ENCODE measurements around the gene TEX29.

Gene TEX29

GRCh38 chr13:111361873-111362648 is 41.6 kb downstream of the TEX29 start:
- no peak for TF ChIP-seq CTCF (IDR thresholded peaks at IDR 0.05; ENCODE audit: poor library complexity, severe bottlenecking)
- Histone ChIP-seq H3K9me3 (ENCODE audit: severe bottlenecking) (no peaks in the 10 kb centered on the region), H3K4me3 (ENCODE audit: severe bottlenecking) (no peak overlapping the region), H3K27me3 (ENCODE audit: insufficient read depth, poor library complexity, severe bottlenecking) (peaks cover 3% of the 10 kb centered on the region), H3K4me1 (ENCODE audit: insufficient read depth, poor library complexity, severe bottlenecking) (no peaks in the 10 kb centered on the region), H3K36me3 (ENCODE audit: low read depth) (no peaks in the 10 kb centered on the region), H3K27ac (ENCODE audit: poor library complexity, severe bottlenecking) (no peak overlapping the region)
- ATAC-seq (ENCODE audit: low read depth) (no peak), DNase-seq (ENCODE audit: low spot score) (no peak)

- TF ChIP-seq CTCF (IDR thresholded peaks at IDR 0.05; ENCODE audit: poor library complexity, severe bottlenecking): no peak
- H3K27me3 ChIP-seq (ENCODE audit: insufficient read depth, poor library complexity, severe bottlenecking): peaks cover 2% of the 10 kb centered on the region
- no peak overlapping the region for H3K27ac ChIP-seq (ENCODE audit: poor library complexity, severe bottlenecking)
- H3K4me3 ChIP-seq (ENCODE audit: severe bottlenecking): no peak overlapping the region
- H3K36me3 ChIP-seq (ENCODE audit: low read depth): no peaks in the 10 kb centered on the region
- no peaks in the 10 kb centered on the region for H3K4me1 ChIP-seq (ENCODE audit: insufficient read depth, poor library complexity, severe bottlenecking)
- H3K9me3 ChIP-seq (ENCODE audit: severe bottlenecking): no peaks in the 10 kb centered on the region
- DNase-seq (ENCODE audit: low spot score): no peak
- no peak for ATAC-seq (ENCODE audit: low read depth)
Observed at GRCh38 chr13:111363121-111363520, 42.7 kb downstream of the TEX29 start.

- H3K27me3 ChIP-seq (ENCODE audit: insufficient read depth, poor library complexity, severe bottlenecking): no peaks in the 10 kb centered on the region
- ATAC-seq (ENCODE audit: low read depth): no peak
- H3K9me3 ChIP-seq (ENCODE audit: severe bottlenecking): no peaks in the 10 kb centered on the region
- no peak overlapping the region for H3K4me3 ChIP-seq (ENCODE audit: severe bottlenecking)
- no peak for DNase-seq (ENCODE audit: low spot score)
- no peak overlapping the region for H3K27ac ChIP-seq (ENCODE audit: poor library complexity, severe bottlenecking)
- TF ChIP-seq CTCF (IDR thresholded peaks at IDR 0.05; ENCODE audit: poor library complexity, severe bottlenecking): no peak
- no peaks in the 10 kb centered on the region for H3K36me3 ChIP-seq (ENCODE audit: low read depth)
- no peaks in the 10 kb centered on the region for H3K4me1 ChIP-seq (ENCODE audit: insufficient read depth, poor library complexity, severe bottlenecking)
Observed at GRCh38 chr13:111363591-111363990, 43.1 kb downstream of the TEX29 start.

- H3K27me3 ChIP-seq (ENCODE audit: insufficient read depth, poor library complexity, severe bottlenecking): no peaks in the 10 kb centered on the region
- no peak for TF ChIP-seq CTCF (IDR thresholded peaks at IDR 0.05; ENCODE audit: poor library complexity, severe bottlenecking)
Observed at GRCh38 chr13:111365149-111366005, 44.9 kb downstream of the TEX29 start.

More at GRCh38 chr13:111365149-111366005, 44.9 kb downstream of the TEX29 start:
- H3K9me3 ChIP-seq (ENCODE audit: severe bottlenecking): no peaks in the 10 kb centered on the region
- H3K4me3 ChIP-seq (ENCODE audit: severe bottlenecking): no peak overlapping the region
- no peak for ATAC-seq (ENCODE audit: low read depth)
- H3K4me1 ChIP-seq (ENCODE audit: insufficient read depth, poor library complexity, severe bottlenecking): no peaks in the 10 kb centered on the region
- H3K27ac ChIP-seq (ENCODE audit: poor library complexity, severe bottlenecking): no peak overlapping the region
- H3K36me3 ChIP-seq (ENCODE audit: low read depth): no peaks in the 10 kb centered on the region
- no peak for DNase-seq (ENCODE audit: low spot score)
